ENCODE data around the gene PDZD2.
"Not testable (repeated sequence)": the region's sequence is repeated elsewhere in the genome, so short reads cannot be mapped to it uniquely, and the experiment has no call there.

- TF ChIP-seq CTCF, POLR2A (IDR thresholded peaks at IDR 0.05): not testable (repeated sequence)
Observed at GRCh38 chr5:32040181-32040695, 401.3 kb downstream of the PDZD2 start.

Measured in sigmoid colon (tissue), 3 donors.